Breast epithelium (tissue), 3 donors: ENCODE measurements around the gene FBP2.

Experiments used
- POLR2A ChIP-seq: fragments of 450-650 bp; IDR thresholded peaks from one replicate; pipeline ENCODE4 v1.6.1; 2016; ENCODE audit warnings: antibody characterized with exemption, mild to moderate bottlenecking, moderate library complexity
- POLR2AphosphoS5 ChIP-seq, 3 donors: sonication (generic); formaldehyde crosslinking; IDR thresholded peaks; one replicate each; pipeline ENCODE4 v1.6.1; 2017; ENCODE audit warnings: antibody characterized with exemption in 3 of 3

DNA sequence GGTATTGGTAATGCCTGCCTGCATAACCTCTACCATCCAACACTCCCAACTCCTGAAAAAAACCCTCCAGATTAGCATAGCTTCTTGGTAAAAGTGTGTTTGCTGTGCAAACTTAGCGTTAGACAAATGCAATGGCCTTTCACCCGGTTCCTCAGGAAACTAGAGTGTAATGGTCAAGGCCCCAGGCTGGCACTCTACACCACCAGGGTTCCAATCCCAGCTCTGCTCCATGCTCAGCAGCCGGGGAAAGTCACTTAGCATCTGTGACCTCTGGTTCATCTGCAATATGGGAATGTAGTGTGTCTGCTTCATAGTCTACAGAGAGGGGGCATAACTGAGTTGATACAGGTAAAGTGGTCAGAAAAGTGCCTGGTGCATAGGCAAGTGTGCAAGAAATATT lies 36.7 kb upstream of the FBP2 start:
- TF ChIP-seq POLR2A (no peak), POLR2AphosphoS5 (IDR thresholded peaks at IDR 0.05) (no peak)
